HG02852 (cell line): ENCODE results near the gene NWD2.

Experiments used
- ATAC-seq: cut with Tn5 transposase; IDR thresholded peaks from one replicate; pipeline ENCODE4 v1.9.1; 2021; ENCODE audit warnings: mild to moderate bottlenecking, moderate library complexity; ENCODE audit not compliant: unreplicated experiment

Gene NWD2

GRCh38 chr4:37299468-37299867 lies 54.9 kb downstream of the NWD2 start:
- ATAC-seq = no peak

GRCh38 chr4:37304612-37305011 lies 60.1 kb downstream of the NWD2 start:
- ATAC-seq = no peak

GRCh38 chr4:37305984-37306383 lies 61.4 kb downstream of the NWD2 start:
- ATAC-seq = no peak

- no peak for ATAC-seq
Observed at GRCh38 chr4:37317104-37317643, 72.6 kb downstream of the NWD2 start.

GRCh38 chr4:37320513-37321235 lies 76.1 kb downstream of the NWD2 start:
- ATAC-seq = no peak

GRCh38 chr4:37322122-37322521 lies 77.6 kb downstream of the NWD2 start:
- no peak for ATAC-seq

- no peak for ATAC-seq
Observed at GRCh38 chr4:37324546-37324945, 80.0 kb downstream of the NWD2 start.

- no peak for ATAC-seq
Observed at GRCh38 chr4:37326852-37327251, 82.3 kb downstream of the NWD2 start.

- no peak for ATAC-seq
Observed at GRCh38 chr4:37338972-37339371, 94.4 kb downstream of the NWD2 start.

- no peak for ATAC-seq
Observed at GRCh38 chr4:37358748-37359147, 114.2 kb downstream of the NWD2 start.

- no peak for ATAC-seq
Observed at GRCh38 chr4:37359261-37359660, 114.7 kb downstream of the NWD2 start.

- no peak for ATAC-seq
Observed at GRCh38 chr4:37365888-37366287, 121.3 kb downstream of the NWD2 start.

GRCh38 chr4:37367901-37368300 lies 123.4 kb downstream of the NWD2 start:
- ATAC-seq = no peak

- no peak for ATAC-seq
Observed at GRCh38 chr4:37370052-37370451, 125.5 kb downstream of the NWD2 start.

- ATAC-seq = no peak
Observed at GRCh38 chr4:37381040-37381668, 136.6 kb downstream of the NWD2 start.

- peak; percentile 66 for ATAC-seq
Observed at GRCh38 chr4:37383579-37384229, 139.2 kb downstream of the NWD2 start.

GRCh38 chr4:37385424-37385823 lies 140.9 kb downstream of the NWD2 start:
- no peak for ATAC-seq

GRCh38 chr4:37388681-37389365 lies 144.3 kb downstream of the NWD2 start:
- ATAC-seq = no peak

- no peak for ATAC-seq
Observed at GRCh38 chr4:37389366-37389765, 144.8 kb downstream of the NWD2 start.

GRCh38 chr4:37389967-37390580 lies 145.5 kb downstream of the NWD2 start:
- peak; percentile 76 for ATAC-seq
